H1 (cell line): ENCODE measurements around the gene HRH1.

Experiments
- CTCF ChIP-seq, 3 experiments: IDR thresholded peaks; 1 replicate in 2 of 3; 2 replicates in 1 of 3; pipeline versions ENCODE4 v1.5.1 to v1.6.1; 2011; ENCODE audit warnings: low read length in 3 of 3, mild to moderate bottlenecking in 3 of 3, inconsistent platforms in 2 of 3, low read depth in 1 of 3, moderate library complexity in 1 of 3; ENCODE audit not compliant: insufficient read depth in 1 of 3; ENCODE audit errors: control extremely low read depth in 1 of 3
- EP300 ChIP-seq, 2 experiments: IDR thresholded peaks; 1 replicate in 1 of 2; 2 replicates in 1 of 2; pipeline ENCODE4 v1.6.1; 2011 to 2012; ENCODE audit warnings: low read depth in 2 of 2, low read length in 2 of 2, mild to moderate bottlenecking in 2 of 2, borderline replicate concordance in 1 of 2, inconsistent platforms in 1 of 2, moderate library complexity in 1 of 2
- JUN ChIP-seq: IDR thresholded peaks from 2 replicates; pipeline ENCODE4 v1.6.1; 2011; ENCODE audit warnings: low read depth, mild to moderate bottlenecking, improper control_type of control experiment, low read length
- JUND ChIP-seq: IDR thresholded peaks from 2 replicates; pipeline ENCODE4 v1.6.1; 2011; ENCODE audit warnings: mild to moderate bottlenecking, improper control_type of control experiment, low read length
- POLR2A ChIP-seq, 2 experiments: IDR thresholded peaks; 1 replicate in 1 of 2; 2 replicates in 1 of 2; pipeline ENCODE4 v1.6.1; 2011; ENCODE audit warnings: low read depth in 2 of 2, low read length in 2 of 2, mild to moderate bottlenecking in 2 of 2; ENCODE audit errors: control extremely low read depth in 1 of 2
- SP2 ChIP-seq: IDR thresholded peaks from 2 replicates; pipeline ENCODE4 v1.6.1; 2012; ENCODE audit warnings: mild to moderate bottlenecking, low read length, inconsistent platforms
- TCF12 ChIP-seq: IDR thresholded peaks from 2 replicates; pipeline ENCODE4 v1.6.1; 2011; ENCODE audit warnings: low read depth, mild to moderate bottlenecking, low read length

- TF ChIP-seq TCF12 (no peak), JUN (no peak), CTCF (IDR thresholded peaks at IDR 0.05; ENCODE audit: control extremely low read depth in 1 of 3, insufficient read depth in 1 of 3, low read depth in 1 of 3, low read length in 3 of 3) (no peak), SP2 (no peak), EP300 (IDR thresholded peaks at IDR 0.05; ENCODE audit: borderline replicate concordance in 1 of 2, low read depth in 2 of 2, low read length in 2 of 2) (no peak), POLR2A (IDR thresholded peaks at IDR 0.05; ENCODE audit: control extremely low read depth in 1 of 2, low read depth in 2 of 2, low read length in 2 of 2) (no peak), JUND (no peak)
These were observed 85.5 kb downstream of the HRH1 start for GRCh38 chr3:11239796-11240195.
